ENCODE measurements around the gene NUAK2. TPM values are rescaled to one million over a fixed set of nuclear protein-coding genes. Genes with fewer than 3 reads are reported as not detected.
A peak's percentile ranks its signal among the peaks of the same experiment; 100 is the strongest.
"Not testable (repeated sequence)": the region's sequence is repeated elsewhere in the genome, so short reads cannot be mapped to it uniquely, and the experiment has no call there.

Gene NUAK2
- total and polyA plus RNA-seq, 7 donors, result 0.28 to 15.0 (median 1.5) TPM

DNA sequence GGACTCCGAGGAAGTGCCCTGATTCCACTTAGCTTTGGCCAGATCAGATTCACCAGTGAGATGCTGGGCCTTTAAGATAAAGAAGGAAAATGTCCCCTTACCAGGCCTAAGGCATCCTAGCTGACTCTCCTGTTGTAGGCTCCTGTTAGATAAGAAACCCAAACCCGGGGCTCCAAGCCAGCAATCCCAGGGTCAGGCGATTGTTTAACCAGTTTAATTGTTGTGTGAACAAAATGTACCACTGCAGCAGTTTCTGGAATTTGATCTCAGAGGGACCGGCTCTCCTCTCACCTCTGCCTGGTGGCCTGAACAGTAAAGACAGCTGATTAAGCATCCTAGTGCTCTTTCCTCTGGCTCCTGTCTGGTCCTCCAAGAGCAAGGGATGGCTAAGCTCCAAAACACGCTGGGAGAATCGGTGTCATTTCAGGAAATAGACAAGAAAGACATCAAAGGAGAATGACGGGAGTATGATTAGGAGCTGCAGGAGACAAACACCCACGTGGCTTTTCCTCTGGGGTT is 44.5 kb upstream of the NUAK2 start:
- DNase-seq, result no peak
- WGBS, 2 donors, result 15 to 43% methylated on average over 8 of the region's 8 CpGs
- Histone ChIP-seq H3K9me3 (no peaks in the 10 kb centered on the region), H3K27me3 (no peaks in the 10 kb centered on the region), H3K4me3 (no peak overlapping the region), H3K27ac (no peak overlapping the region), H3K36me3 (no peaks in the 10 kb centered on the region), H3K4me1 (no peaks in the 10 kb centered on the region)
- TF ChIP-seq POLR2A (IDR thresholded peaks at IDR 0.05) (no peak), POLR2AphosphoS5 (IDR thresholded peaks at IDR 0.05) (no peak), EP300 (IDR thresholded peaks at IDR 0.05) (no peak)
- TF ChIP-seq, protein P1, sequence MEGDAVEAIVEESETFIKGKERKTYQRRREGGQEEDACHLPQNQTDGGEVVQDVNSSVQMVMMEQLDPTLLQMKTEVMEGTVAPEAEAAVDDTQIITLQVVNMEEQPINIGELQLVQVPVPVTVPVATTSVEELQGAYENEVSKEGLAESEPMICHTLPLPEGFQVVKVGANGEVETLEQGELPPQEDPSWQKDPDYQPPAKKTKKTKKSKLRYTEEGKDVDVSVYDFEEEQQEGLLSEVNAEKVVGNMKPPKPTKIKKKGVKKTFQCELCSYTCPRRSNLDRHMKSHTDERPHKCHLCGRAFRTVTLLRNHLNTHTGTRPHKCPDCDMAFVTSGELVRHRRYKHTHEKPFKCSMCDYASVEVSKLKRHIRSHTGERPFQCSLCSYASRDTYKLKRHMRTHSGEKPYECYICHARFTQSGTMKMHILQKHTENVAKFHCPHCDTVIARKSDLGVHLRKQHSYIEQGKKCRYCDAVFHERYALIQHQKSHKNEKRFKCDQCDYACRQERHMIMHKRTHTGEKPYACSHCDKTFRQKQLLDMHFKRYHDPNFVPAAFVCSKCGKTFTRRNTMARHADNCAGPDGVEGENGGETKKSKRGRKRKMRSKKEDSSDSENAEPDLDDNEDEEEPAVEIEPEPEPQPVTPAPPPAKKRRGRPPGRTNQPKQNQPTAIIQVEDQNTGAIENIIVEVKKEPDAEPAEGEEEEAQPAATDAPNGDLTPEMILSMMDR (IDR thresholded peaks at IDR 0.05), result no peak
- intact Hi-C loops (cut with DNase I), result no loop called here

- H3K36me3 ChIP-seq; H3K9me3 ChIP-seq; H3K27me3 ChIP-seq; intact Hi-C loops (cut with DNase I); H3K4me3 ChIP-seq; H3K4me1 ChIP-seq; DNase-seq; H3K27ac ChIP-seq: not testable (repeated sequence)
- WGBS, 2 donors, result 82 to 90% methylated on average over 8 of the region's 8 CpGs
Observed at GRCh38 chr1:205365086-205365485, 43.5 kb upstream of the NUAK2 start.

- Histone ChIP-seq H3K27me3 (peaks cover 0 to 15% (median 11%) of the 10 kb centered on the region in 3 donors), H3K36me3 (no peaks in the 10 kb centered on the region), H3K27ac (peak overlapping the region in 1 of 4 donors; percentile 34), H3K9me3 (no peaks in the 10 kb centered on the region), H3K4me1 (peaks cover 0 to 12% (median 9%) of the 10 kb centered on the region in 4 donors), H3K4me3 (no peak overlapping the region)
- TF ChIP-seq POLR2AphosphoS5 (IDR thresholded peaks at IDR 0.05) (no peak), POLR2A (IDR thresholded peaks at IDR 0.05) (no peak), EP300 (IDR thresholded peaks at IDR 0.05) (no peak)
- TF ChIP-seq, protein P1 (IDR thresholded peaks at IDR 0.05), result no peak
- intact Hi-C loops (cut with DNase I), result no loop called here
- WGBS, 2 donors, result 79 to 84% methylated on average over 4 of the region's 4 CpGs
- DNase-seq, result no peak
Observed at GRCh38 chr1:205360891-205361290, 39.3 kb upstream of the NUAK2 start.

DNA sequence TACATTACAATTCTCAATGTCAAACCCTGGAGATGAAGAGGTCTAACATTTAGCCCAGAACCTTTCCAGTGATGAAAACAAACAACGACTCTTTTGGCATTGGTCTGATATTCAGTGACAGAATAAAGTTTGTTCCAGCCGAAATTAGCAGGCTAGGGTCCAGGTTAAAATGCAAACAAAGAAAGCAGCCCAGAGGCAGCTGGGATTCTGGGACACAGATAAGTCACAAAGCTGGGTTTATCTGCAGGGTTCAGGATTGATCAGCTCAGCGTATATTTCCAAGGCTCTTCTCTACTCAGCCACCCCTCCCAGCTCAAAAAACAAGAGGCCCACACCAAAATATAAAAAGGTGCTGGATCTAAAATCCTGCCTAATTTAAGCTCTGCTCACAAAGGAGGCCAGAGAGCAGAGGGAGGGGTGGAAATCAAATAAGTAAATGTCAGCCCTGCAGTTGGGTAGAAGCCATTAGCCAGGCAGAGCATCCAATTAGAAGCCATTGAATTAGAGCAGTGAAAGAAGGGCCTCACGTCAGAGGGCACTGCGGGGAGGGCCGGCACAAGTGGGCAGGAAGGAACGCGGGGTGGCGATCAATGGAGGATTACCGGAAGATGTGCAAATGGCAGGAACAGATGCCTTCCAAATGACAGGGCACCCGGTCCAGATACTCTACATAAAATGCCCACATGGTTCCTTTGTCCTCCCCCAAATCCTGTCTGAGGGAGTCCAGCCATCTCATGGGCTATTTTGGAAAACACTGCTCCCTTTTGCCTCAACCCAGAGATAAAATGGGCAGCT is 38.4 kb upstream of the NUAK2 start:
- WGBS, 2 donors, result 78 to 80% methylated on average over 11 of the region's 11 CpGs
- TF ChIP-seq POLR2AphosphoS5 (IDR thresholded peaks at IDR 0.05) (no peak), EP300 (IDR thresholded peaks at IDR 0.05) (no peak), POLR2A (IDR thresholded peaks at IDR 0.05) (no peak)
- TF ChIP-seq, protein P1 (IDR thresholded peaks at IDR 0.05), result no peak
- DNase-seq, result no peak
- H3K4me1 ChIP-seq, result peaks cover 0 to 12% (median 9%) of the 10 kb centered on the region in 4 donors
- H3K27me3 ChIP-seq, result peaks cover 0 to 15% (median 11%) of the 10 kb centered on the region in 3 donors
- peak overlapping the region in 2 of 4 donors; percentile 23 to 34 for H3K27ac ChIP-seq
- intact Hi-C loops (cut with DNase I), result loop anchor here (10.0 kb wide), 1 partner anchor 165 kb away; no protein-coding TSS in a partner anchor
- H3K9me3 ChIP-seq, result no peaks in the 10 kb centered on the region
- H3K36me3 ChIP-seq, result no peaks in the 10 kb centered on the region
- H3K4me3 ChIP-seq, result no peak overlapping the region

GRCh38 chr1:205358579-205358978 is 37.0 kb upstream of the NUAK2 start:
- TF ChIP-seq POLR2A (IDR thresholded peaks at IDR 0.05), result no peak
- TF ChIP-seq EP300 (IDR thresholded peaks at IDR 0.05), result no peak
- TF ChIP-seq POLR2AphosphoS5 (IDR thresholded peaks at IDR 0.05), result no peak
- TF ChIP-seq, protein P1 (IDR thresholded peaks at IDR 0.05), result no peak
- intact Hi-C loops (cut with DNase I), result loop anchor here (10.0 kb wide), 1 partner anchor 166 kb away; no protein-coding TSS in a partner anchor
- Histone ChIP-seq H3K36me3 (no peaks in the 10 kb centered on the region), H3K27ac (no peak overlapping the region), H3K4me3 (no peak overlapping the region), H3K9me3 (no peaks in the 10 kb centered on the region), H3K27me3 (peaks cover 0 to 15% (median 11%) of the 10 kb centered on the region in 3 donors), H3K4me1 (peaks cover 0 to 12% (median 9%) of the 10 kb centered on the region in 4 donors)
- DNase-seq, result no peak
